GM21390 (cell line): ENCODE results near the gene S100A4.
A peak's percentile ranks its signal among the peaks of the same experiment; 100 is the strongest.
"Not testable (repeated sequence)": the region's sequence is repeated elsewhere in the genome, so short reads cannot be mapped to it uniquely, and the experiment has no call there.

Experiments
- ATAC-seq: cut with Tn5 transposase; IDR thresholded peaks from one replicate; pipeline ENCODE4 v1.9.1; 2021; ENCODE audit not compliant: unreplicated experiment

Gene S100A4

GRCh38 chr1:153545067-153546055 is at the start of gene S100A4:
TSS of gene S100A4 (minus strand) at chr1:153545806. CDS start at chr1:153544794, 1,012 bp downstream.
- peak; percentile 71 for ATAC-seq

- no peak for ATAC-seq
Observed at GRCh38 chr1:153592748-153593147, 47.1 kb upstream of the S100A4 start.

GRCh38 chr1:153588482-153588881 is 42.9 kb upstream of the S100A4 start:
- no peak for ATAC-seq

- not testable (repeated sequence) for ATAC-seq
Observed at GRCh38 chr1:153588033-153588432, 42.4 kb upstream of the S100A4 start.

GRCh38 chr1:153587314-153587713 is 41.7 kb upstream of the S100A4 start:
- no peak for ATAC-seq

- no peak for ATAC-seq
Observed at GRCh38 chr1:153586347-153586746, 40.7 kb upstream of the S100A4 start.

- no peak for ATAC-seq
Observed at GRCh38 chr1:153585006-153585405, 39.4 kb upstream of the S100A4 start.

- ATAC-seq = no peak
Observed at GRCh38 chr1:153583976-153584375, 38.4 kb upstream of the S100A4 start.

GRCh38 chr1:153583514-153583913 is 37.9 kb upstream of the S100A4 start:
- not testable (repeated sequence) for ATAC-seq

- ATAC-seq = not testable (repeated sequence)
Observed at GRCh38 chr1:153582836-153583235, 37.2 kb upstream of the S100A4 start.

GRCh38 chr1:153578936-153579335 is 33.3 kb upstream of the S100A4 start:
- no peak for ATAC-seq

GRCh38 chr1:153578490-153578889 is 32.9 kb upstream of the S100A4 start:
- ATAC-seq = no peak

GRCh38 chr1:153577624-153578051 is 32.0 kb upstream of the S100A4 start:
- no peak for ATAC-seq

- no peak for ATAC-seq
Observed at GRCh38 chr1:153577138-153577537, 31.5 kb upstream of the S100A4 start.

- not testable (repeated sequence) for ATAC-seq
Observed at GRCh38 chr1:153575497-153575896, 29.9 kb upstream of the S100A4 start.

GRCh38 chr1:153575081-153575491 is 29.5 kb upstream of the S100A4 start:
- not testable (repeated sequence) for ATAC-seq

GRCh38 chr1:153573351-153573750 is 27.7 kb upstream of the S100A4 start:
- ATAC-seq = no peak

- peak; percentile 60 for ATAC-seq
Observed at GRCh38 chr1:153572569-153573015, 27.0 kb upstream of the S100A4 start.

GRCh38 chr1:153571706-153572105 is 26.1 kb upstream of the S100A4 start:
- ATAC-seq = no peak

- no peak for ATAC-seq
Observed at GRCh38 chr1:153570874-153571273, 25.3 kb upstream of the S100A4 start.

- ATAC-seq = no peak
Observed at GRCh38 chr1:153569465-153569864, 23.9 kb upstream of the S100A4 start.

GRCh38 chr1:153568367-153569099 is 22.9 kb upstream of the S100A4 start:
- no peak for ATAC-seq
